Stimulated activated naive CD8-positive, alpha-beta T cell treated with anti-CD3 and anti-CD28 coated beads, Interleukin-15, amount 100 ng/mL, for 72 hours (primary cell): ENCODE data around the gene FEV.

Experiments
- ATAC-seq: fragments of 150-1000 bp; cut with Tn5 transposase; 2 replicates; pipeline ENCODE4 v1.10.0; 2021; ENCODE audit warnings: mild to moderate bottlenecking, moderate library complexity
- DNase-seq, 2 donors: peaks; one replicate each; pipeline ENCODE4 v3.0.0; 2021 to 2022
- H3K27ac Mint-ChIP-seq, 2 donors: one replicate each; pipeline ENCODE4 v1.8.0; 2022; ENCODE audit warnings: mild to moderate bottlenecking in 2 of 2, mixed read lengths in 2 of 2, moderate library complexity in 2 of 2
- H3K27me3 Mint-ChIP-seq: one replicate; pipeline ENCODE4 v1.8.0; 2022; ENCODE audit warnings: mixed read lengths
- H3K4me1 Mint-ChIP-seq: one replicate; pipeline ENCODE4 v1.8.0; 2022; ENCODE audit warnings: mild to moderate bottlenecking, mixed read lengths
- H3K4me3 Mint-ChIP-seq, 2 donors: one replicate each; pipeline ENCODE4 v1.8.0; 2022; ENCODE audit warnings: mild to moderate bottlenecking in 2 of 2, mixed read lengths in 2 of 2, moderate library complexity in 1 of 2
- H3K9me3 Mint-ChIP-seq, 2 donors: one replicate each; pipeline ENCODE4 v1.8.0; 2022; ENCODE audit warnings: mixed read lengths in 2 of 2

The FEV gene

GRCh38 chr2:219000569-219000960, 15.6 kb upstream of the FEV start:
- no peak for ATAC-seq
- H3K4me3 Mint-ChIP-seq, result no peak overlapping the region
- H3K9me3 Mint-ChIP-seq, result no peaks in the 10 kb centered on the region
- H3K27me3 Mint-ChIP-seq, result peaks cover 100% of the 10 kb centered on the region
- no peak overlapping the region for H3K27ac Mint-ChIP-seq
- H3K4me1 Mint-ChIP-seq, result peaks cover 30% of the 10 kb centered on the region
- no peak for DNase-seq

- DNase-seq, result no peak
- H3K4me3 Mint-ChIP-seq, result no peak overlapping the region
- peaks cover 100% of the 10 kb centered on the region for H3K27me3 Mint-ChIP-seq
- no peaks in the 10 kb centered on the region for H3K9me3 Mint-ChIP-seq
- peaks cover 33% of the 10 kb centered on the region for H3K4me1 Mint-ChIP-seq
- H3K27ac Mint-ChIP-seq, result no peak overlapping the region
- no peak for ATAC-seq
Observed at GRCh38 chr2:218999881-219000568, 15.0 kb upstream of the FEV start.

DNA sequence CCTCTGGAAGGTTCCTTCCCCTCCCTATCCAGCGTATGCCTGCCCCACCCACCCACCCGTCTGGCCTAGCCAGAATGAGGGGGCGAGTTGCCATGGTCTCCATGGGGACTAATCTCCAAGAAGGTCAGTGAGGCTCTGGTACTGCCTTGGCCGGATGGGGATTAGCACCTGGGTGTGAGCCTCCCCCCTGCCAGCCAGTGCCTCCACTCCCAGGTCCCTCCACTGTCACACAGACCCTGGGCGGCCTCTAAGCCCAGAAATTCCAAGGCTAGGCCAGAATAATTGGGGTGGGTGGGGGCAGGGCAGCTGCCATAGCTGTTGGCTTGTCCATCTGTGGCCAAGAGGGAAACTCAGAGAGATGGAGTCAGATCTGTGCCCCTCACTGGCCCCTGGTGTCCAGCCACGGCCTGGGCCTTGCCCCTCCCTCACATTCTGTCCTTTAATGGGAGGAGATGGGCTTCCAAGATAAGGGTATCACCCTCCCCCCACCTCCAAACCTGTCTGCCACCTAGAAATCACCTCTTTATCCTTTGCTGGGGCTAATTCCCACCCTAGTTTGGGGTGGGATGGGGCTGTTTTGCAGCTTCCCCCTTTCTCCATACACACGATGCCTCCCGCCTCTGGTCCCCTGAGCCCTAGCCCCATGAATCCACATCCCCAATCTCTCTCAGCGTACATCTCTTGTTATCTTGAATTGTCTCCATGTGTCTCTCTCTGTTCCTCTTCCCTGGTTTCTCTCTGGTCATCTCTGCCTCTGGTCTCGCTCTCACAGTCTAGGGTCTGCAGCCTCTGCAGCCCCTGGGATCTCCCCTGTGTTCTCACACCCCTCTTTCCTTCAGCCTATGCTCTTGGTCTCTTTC, 14.3 kb upstream of the FEV start:
- Mint-ChIP-seq H3K27ac (no peak overlapping the region), H3K4me1 (peaks cover 34% of the 10 kb centered on the region), H3K27me3 (peaks cover 100% of the 10 kb centered on the region), H3K9me3 (no peaks in the 10 kb centered on the region), H3K4me3 (no peak overlapping the region)
- DNase-seq (no peak), ATAC-seq (no peak)

DNA sequence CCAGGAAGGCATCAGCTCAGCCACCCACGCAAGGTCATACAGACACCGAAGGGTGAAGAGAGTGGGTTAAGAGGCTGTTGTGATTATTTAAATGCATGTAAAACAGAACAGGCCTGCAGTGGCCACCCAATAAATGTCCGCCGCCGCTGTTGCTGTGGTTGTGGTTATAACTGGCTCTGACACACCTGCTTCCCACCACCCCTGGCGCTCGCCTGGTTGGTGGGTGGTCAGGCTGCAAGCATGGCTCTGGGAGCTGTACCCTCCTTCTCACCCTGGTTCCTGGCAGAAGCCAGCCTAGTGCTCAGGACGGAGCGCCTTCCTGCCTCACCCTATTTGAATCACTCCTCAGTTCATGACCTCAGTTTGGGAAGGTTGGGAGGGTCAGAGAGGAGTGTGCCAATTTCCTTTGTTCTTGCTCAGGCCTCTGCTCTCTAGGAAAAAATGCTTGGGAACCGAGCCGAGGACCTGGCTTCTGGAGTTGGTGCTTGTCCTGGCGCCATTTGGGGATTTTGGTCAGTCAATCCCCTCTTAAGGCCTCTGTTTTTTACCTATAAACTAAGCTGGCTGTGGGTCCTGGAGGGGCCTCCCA, 13.5 kb upstream of the FEV start:
- Mint-ChIP-seq H3K27me3 (peaks cover 100% of the 10 kb centered on the region), H3K4me3 (no peak overlapping the region), H3K27ac (no peak overlapping the region), H3K4me1 (peaks cover 40% of the 10 kb centered on the region), H3K9me3 (no peaks in the 10 kb centered on the region)
- DNase-seq, result no peak
- no peak for ATAC-seq

GRCh38 chr2:218997731-218998130, 12.7 kb upstream of the FEV start:
- peaks cover 100% of the 10 kb centered on the region for H3K27me3 Mint-ChIP-seq
- H3K27ac Mint-ChIP-seq, result no peak overlapping the region
- H3K9me3 Mint-ChIP-seq, result no peaks in the 10 kb centered on the region
- H3K4me1 Mint-ChIP-seq, result peaks cover 33% of the 10 kb centered on the region
- H3K4me3 Mint-ChIP-seq, result no peak overlapping the region
- DNase-seq (no peak), ATAC-seq (no peak)

GRCh38 chr2:218996937-218997336, 12.0 kb upstream of the FEV start:
- no peak for DNase-seq
- peaks cover 100% of the 10 kb centered on the region for H3K27me3 Mint-ChIP-seq

DNA sequence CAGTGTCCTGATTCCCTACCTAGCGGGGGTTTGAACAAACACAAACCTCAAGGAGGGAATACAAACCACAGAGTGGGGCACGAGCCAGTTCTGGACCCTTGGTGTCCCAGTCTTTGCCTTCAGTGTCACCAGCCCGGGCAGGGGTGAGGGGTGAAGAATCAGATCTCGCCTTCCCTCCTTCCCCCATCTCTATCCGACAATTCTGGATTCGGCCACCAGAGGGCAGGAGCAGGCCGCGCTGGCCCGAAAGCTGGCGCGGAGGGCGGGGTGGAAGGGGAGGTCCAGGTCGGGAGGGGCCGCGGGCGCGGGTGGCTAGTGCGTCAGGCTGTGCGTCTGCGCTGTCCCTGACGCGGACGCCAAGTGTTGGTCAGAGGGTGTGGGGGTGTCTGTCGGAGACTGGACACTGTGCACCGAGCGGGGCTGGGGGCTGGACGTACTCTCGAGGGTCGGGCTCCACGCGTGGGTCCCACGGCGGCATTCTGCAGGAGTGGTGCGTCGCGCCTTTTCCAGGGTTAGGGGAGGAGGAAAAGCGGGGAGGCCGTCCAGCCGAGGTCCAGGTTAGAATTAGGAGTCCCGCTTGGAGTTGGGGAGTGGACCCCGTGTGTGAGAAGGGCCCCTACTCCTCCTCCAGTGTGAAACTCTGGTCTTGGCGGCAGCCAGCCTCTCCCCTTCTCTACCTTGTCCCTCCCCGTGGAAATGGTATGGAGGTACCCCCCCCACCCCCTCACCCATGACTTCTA, 11.2 kb upstream of the FEV start:
- peaks cover 21% of the 10 kb centered on the region for H3K4me1 Mint-ChIP-seq
- H3K9me3 Mint-ChIP-seq, result no peaks in the 10 kb centered on the region
- H3K27ac Mint-ChIP-seq, result no peak overlapping the region

More at GRCh38 chr2:218996937-218997336, 12.0 kb upstream of the FEV start:
- ATAC-seq, result no peak
- Mint-ChIP-seq H3K27ac (no peak overlapping the region), H3K4me1 (peaks cover 25% of the 10 kb centered on the region), H3K9me3 (no peaks in the 10 kb centered on the region), H3K4me3 (no peak overlapping the region)

DNA sequence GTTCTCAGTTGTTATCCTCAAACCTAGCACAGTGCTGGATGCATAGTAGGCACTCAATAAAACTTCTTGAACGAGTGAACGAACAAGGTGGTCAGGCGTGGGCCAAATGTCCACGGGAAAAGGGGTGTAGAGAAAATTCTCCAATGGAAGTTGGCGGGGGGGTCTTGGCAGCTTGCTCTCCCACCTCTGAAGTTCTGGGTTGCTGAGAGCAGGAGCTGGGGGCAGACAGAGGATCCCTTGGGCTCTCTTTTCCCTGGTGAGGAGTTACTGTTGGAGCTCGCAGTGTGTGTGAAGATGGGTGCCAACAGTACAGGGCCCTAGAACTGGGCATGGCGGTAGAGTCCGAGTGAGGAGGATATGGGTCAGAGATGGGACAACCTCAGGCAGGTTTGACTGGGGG, 10.6 kb upstream of the FEV start:
- DNase-seq (no peak), ATAC-seq (no peak)
- Mint-ChIP-seq H3K9me3 (no peaks in the 10 kb centered on the region), H3K4me1 (peaks cover 21% of the 10 kb centered on the region), H3K27me3 (peaks cover 100% of the 10 kb centered on the region), H3K27ac (no peak overlapping the region), H3K4me3 (no peak overlapping the region)

More for the DNA sequence above, 11.2 kb upstream of the FEV start:
- peak; percentile 65 for ATAC-seq
- Mint-ChIP-seq H3K4me3 (peak overlapping the region; percentile 18 to 53), H3K27me3 (peaks cover 100% of the 10 kb centered on the region)
- peak; percentile 83 to 87 for DNase-seq

DNA sequence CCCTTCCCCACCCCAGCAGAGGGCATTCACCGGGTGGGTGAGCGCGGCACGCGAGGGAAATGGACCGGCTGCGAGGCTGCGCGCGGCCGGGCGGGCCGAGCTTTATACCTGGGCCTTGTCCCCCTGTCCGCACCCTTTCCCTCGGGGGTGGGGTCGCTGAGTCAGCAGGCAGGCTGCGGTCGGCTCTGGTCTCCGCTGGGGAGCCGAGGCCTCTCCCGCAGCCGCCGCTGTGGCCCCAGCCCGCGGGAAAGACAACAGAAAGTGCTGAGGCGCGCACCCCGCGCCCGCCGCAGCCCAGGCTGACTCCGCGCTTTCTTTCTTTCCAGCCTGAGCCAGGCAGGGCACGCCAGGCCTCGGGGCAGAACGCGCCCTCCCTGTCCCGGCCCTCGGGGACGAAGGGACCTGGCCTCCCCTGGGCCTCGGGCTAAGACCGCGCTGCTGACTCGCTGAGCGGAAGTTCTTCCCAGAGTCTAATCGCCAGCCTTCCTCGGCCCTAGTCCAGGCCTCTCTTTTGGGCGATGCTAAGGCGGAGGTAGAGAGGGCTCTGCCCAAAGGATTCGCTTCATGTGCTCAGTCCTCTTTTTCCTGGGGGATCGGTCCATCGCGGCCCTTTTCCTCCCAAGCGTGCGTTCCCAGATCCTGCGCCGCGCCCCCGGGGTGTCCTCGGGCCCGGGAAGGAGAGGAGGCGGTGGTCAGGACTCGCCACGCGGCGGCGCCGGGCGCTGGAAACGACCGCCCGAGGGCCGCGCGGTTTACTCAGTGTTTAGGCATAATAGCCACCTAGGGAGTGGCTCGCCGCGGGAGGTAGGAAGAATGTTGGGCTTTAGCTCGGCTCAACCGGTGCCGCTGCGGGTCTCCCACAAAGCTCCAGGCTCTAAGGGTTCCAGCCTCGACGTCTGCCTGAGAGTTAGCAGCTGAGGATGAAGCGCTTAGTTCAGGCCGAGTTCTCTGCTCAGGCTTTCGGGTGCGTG, 8.6 kb upstream of the FEV start, which contains the start of gene CRYBA2:
CRYBA2 (minus strand) TSS at position 78 of the 971 bp plus-strand sequence. CDS start 246 bp downstream, outside the sequence.
- DNase-seq, result no peak
- Mint-ChIP-seq H3K4me3 (peak within 1 kb of the TSS; percentile 26 to 50), H3K4me1 (peaks cover 21% of the 10 kb centered on the region), H3K27me3 (peaks cover 100% of the 10 kb centered on the region), H3K9me3 (no peaks in the 10 kb centered on the region), H3K27ac (no peak within 1 kb of the TSS)
- peak; percentile 48 for ATAC-seq

DNA sequence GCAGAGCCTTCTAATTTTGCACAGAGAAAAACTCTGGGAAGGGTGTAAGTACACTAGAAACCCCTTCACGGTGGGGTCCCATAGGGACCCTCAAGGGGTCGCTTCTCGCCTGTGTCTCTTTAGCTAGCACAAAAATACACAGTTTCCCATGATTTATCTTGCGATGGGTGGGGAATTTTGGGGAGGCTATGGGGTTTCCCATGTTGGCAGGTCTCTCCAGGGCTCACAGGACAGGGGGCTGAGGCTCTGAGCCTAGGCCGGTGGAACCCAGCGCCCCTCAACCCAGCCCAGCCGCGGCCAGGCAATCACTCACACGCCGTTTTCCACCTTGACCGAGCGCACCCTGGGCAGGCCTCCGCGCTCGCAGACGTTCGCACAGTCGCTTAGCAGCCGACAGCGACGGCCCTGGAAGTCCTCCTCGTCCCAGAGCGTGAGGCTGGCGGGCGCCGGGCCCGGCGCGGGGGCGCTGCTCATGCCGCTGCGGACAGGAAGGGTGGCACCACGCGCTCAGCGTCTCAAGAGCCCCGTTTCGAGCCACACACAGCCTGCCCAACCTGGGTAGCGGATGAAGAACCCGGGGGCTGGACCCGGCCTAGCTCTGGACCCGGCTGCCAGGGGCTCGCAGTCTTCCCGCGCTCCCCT, 7.8 kb upstream of the FEV start:
- no peaks in the 10 kb centered on the region for H3K9me3 Mint-ChIP-seq
- no peak overlapping the region for H3K27ac Mint-ChIP-seq
- DNase-seq (no peak), ATAC-seq (peak; percentile 18)
- H3K4me3 Mint-ChIP-seq, result peak overlapping the region in 1 of 2 donors; percentile 21
- peaks cover 100% of the 10 kb centered on the region for H3K27me3 Mint-ChIP-seq
- H3K4me1 Mint-ChIP-seq, result peaks cover 21% of the 10 kb centered on the region

DNA sequence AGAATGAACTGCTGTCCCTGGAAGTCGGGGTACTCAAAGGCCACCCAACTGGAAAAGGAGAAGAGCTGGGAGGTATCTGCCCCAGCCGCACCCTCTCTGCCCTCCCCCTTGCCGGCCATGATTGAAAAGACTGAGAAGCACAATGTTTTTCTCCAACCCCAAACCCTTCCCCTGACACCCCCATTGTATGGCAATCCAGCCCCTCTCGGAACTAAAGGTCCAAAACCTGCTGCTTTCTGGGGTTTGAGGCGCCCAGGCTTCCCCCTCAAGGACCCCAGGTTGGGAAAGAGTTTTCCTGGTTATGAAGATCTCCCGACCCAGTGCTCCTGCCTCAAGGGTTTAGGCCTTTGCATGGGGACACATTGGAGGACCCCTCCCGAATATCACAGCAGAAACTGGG, 7.2 kb upstream of the FEV start:
- no peak overlapping the region for H3K27ac Mint-ChIP-seq
- no peak overlapping the region for H3K4me3 Mint-ChIP-seq
- peaks cover 100% of the 10 kb centered on the region for H3K27me3 Mint-ChIP-seq
- no peaks in the 10 kb centered on the region for H3K9me3 Mint-ChIP-seq
- peaks cover 21% of the 10 kb centered on the region for H3K4me1 Mint-ChIP-seq
- DNase-seq (no peak), ATAC-seq (no peak)

DNA sequence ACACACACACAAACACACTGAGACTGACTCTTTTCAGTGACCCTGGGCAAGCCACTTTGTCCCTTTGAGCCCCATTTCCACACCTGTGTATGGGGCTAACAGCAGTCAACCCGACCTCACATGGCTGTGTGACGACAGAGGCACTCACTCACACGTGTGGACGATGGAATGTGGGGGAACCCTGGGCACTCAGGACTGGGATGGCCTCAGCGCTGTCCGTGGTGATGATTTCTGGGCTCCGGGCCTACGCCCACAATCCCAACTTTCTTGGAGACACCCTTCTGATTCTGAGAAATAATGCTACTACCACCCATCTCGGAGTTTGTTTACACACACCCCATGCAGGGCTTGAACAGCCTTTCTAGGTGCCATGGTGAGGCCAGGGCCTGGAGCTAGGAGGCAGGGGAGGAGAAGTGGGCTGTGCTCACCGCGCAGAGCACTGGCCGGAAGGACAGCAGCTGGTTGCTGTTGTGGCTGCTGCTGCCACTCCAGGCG, 6.7 kb upstream of the FEV start:
- H3K9me3 Mint-ChIP-seq, result no peaks in the 10 kb centered on the region
- no peak for ATAC-seq
- H3K27ac Mint-ChIP-seq, result no peak overlapping the region
- no peak for DNase-seq
- peaks cover 21% of the 10 kb centered on the region for H3K4me1 Mint-ChIP-seq
- peaks cover 100% of the 10 kb centered on the region for H3K27me3 Mint-ChIP-seq
- H3K4me3 Mint-ChIP-seq, result no peak overlapping the region

GRCh38 chr2:218990612-218991011, 5.6 kb upstream of the FEV start:
- Mint-ChIP-seq H3K27ac (no peak overlapping the region), H3K9me3 (no peaks in the 10 kb centered on the region), H3K4me1 (peaks cover 16% of the 10 kb centered on the region), H3K27me3 (peaks cover 100% of the 10 kb centered on the region), H3K4me3 (no peak overlapping the region)
- ATAC-seq, result no peak
- DNase-seq, result no peak

- peaks cover 16% of the 10 kb centered on the region for H3K4me1 Mint-ChIP-seq
- no peak overlapping the region for H3K27ac Mint-ChIP-seq
- H3K9me3 Mint-ChIP-seq, result no peaks in the 10 kb centered on the region
- H3K27me3 Mint-ChIP-seq, result peaks cover 100% of the 10 kb centered on the region
- ATAC-seq, result no peak
- DNase-seq, result no peak
- H3K4me3 Mint-ChIP-seq, result no peak overlapping the region
Observed at GRCh38 chr2:218990052-218990451, 5.1 kb upstream of the FEV start.
